Endothelial cell of umbilical vein (primary cell): ENCODE data around the gene RIPOR3. TPM values are rescaled to one million over a fixed set of nuclear protein-coding genes. Genes with fewer than 3 reads are reported as not detected.

Experiments used
- BruUV-seq: library from RNA; stranded (reverse); fragments of 400-500 nt; replicated peaks from 2 replicates; lab custom pipeline; 2021; lab: Mats Ljungman, UMichigan
- CTCF ChIA-PET: fragments of 300-600, 350-600 bp; sonication (Branson Sonifier 250); formaldehyde crosslinking; loops from one replicate; lab custom pipeline; 2021; ENCODE audit warnings: antibody characterized with exemption, inconsistent platforms; lab: Charles Lee
- POLR2A ChIA-PET: fragments of 300-600, 350-600 bp; sonication (Branson Sonifier 250); formaldehyde crosslinking; loops from one replicate; lab custom pipeline; 2021; ENCODE audit warnings: antibody characterized with exemption, inconsistent platforms; lab: Charles Lee
- DNase-seq: peaks from one replicate; pipeline ENCODE4 v3.0.0-alpha.2; 2011; ENCODE audit warnings: low read depth, low spot score
- FAIRE-seq: peaks from 2 replicates; lab custom pipeline; 2011; peaks lifted over from hg19 to GRCh38; lab: Jason Lieb, UNC
- H2AFZ ChIP-seq: 2 replicates; pipeline ENCODE4 v1.6.0; 2012; ENCODE audit warnings: low read depth, low read length, control low read depth, inconsistent platforms
- H3K27ac ChIP-seq: 2 replicates; pipeline ENCODE4 v1.5.1; 2011; ENCODE audit warnings: low read depth, mild to moderate bottlenecking, control low read depth, low read length, moderate library complexity; ENCODE audit not compliant: insufficient read depth
- H3K27me3 ChIP-seq, 2 experiments: 2 replicates each; pipeline versions ENCODE4 v1.6.0 to v1.6.1; 2011; ENCODE audit warnings: low read length in 2 of 2, mixed read lengths in 1 of 2; ENCODE audit not compliant: control insufficient read depth in 2 of 2, insufficient read depth in 2 of 2
- H3K36me3 ChIP-seq, 2 experiments: 2 replicates in 1 of 2; 3 replicates in 1 of 2; pipeline ENCODE4 v1.5.1; 2011; ENCODE audit warnings: low read length in 2 of 2, mild to moderate bottlenecking in 1 of 2, moderate library complexity in 1 of 2; ENCODE audit not compliant: control insufficient read depth in 2 of 2, insufficient read depth in 2 of 2; ENCODE audit errors: extremely low read depth in 1 of 2
- H3K4me1 ChIP-seq: 3 replicates; pipeline ENCODE4 v1.5.1; 2011; ENCODE audit warnings: mild to moderate bottlenecking, low read length; ENCODE audit not compliant: control insufficient read depth, insufficient read depth; ENCODE audit errors: extremely low read depth
- H3K4me2 ChIP-seq: 2 replicates; pipeline ENCODE4 v1.6.1; 2011; ENCODE audit warnings: low read length, control low read depth, mixed read lengths; ENCODE audit not compliant: insufficient read depth
- H3K4me3 ChIP-seq, 3 experiments: fragments of 200-600 bp in 1 of 3; sonication (generic), shearing (Covaris generic) in 1 of 3; replicated peaks in 1 of 3; 2 replicates each; pipeline ENCODE4 v1.5.1; 2011 to 2016; ENCODE audit warnings: control low read depth in 3 of 3, low read length in 3 of 3, mild to moderate bottlenecking in 2 of 3, inconsistent platforms in 1 of 3, low read depth in 1 of 3, moderate library complexity in 1 of 3; ENCODE audit not compliant: insufficient read depth in 1 of 3
- H3K79me2 ChIP-seq: 2 replicates; pipeline ENCODE4 v1.6.0; 2012; ENCODE audit warnings: low read length, inconsistent platforms; ENCODE audit not compliant: control insufficient read depth, insufficient read depth
- H3K9ac ChIP-seq: replicated peaks from 2 replicates; pipeline ENCODE3; 2011; ENCODE audit warnings: low read length, control low read depth; ENCODE audit not compliant: insufficient read depth; ENCODE audit errors: extremely low read depth
- H3K9me1 ChIP-seq: replicated peaks from 3 replicates; pipeline ENCODE4 v1.6.0; 2011; ENCODE audit warnings: mild to moderate bottlenecking, low read length; ENCODE audit not compliant: control insufficient read depth, insufficient read depth; ENCODE audit errors: extremely low read depth
- H3K9me3 ChIP-seq: replicated peaks from 2 replicates; pipeline ENCODE4 v1.5.1; 2012; ENCODE audit warnings: low read length, inconsistent platforms; ENCODE audit not compliant: control insufficient read depth, insufficient read depth
- H4K20me1 ChIP-seq: replicated peaks from 2 replicates; pipeline ENCODE3; 2011; ENCODE audit warnings: mild to moderate bottlenecking, low read length; ENCODE audit not compliant: control insufficient read depth, insufficient read depth; ENCODE audit errors: extremely low read depth
- EZH2 ChIP-seq: IDR thresholded peaks from 2 replicates; pipeline ENCODE4 v1.6.1; 2012; ENCODE audit warnings: borderline replicate concordance, low read depth, mild to moderate bottlenecking, moderate library complexity, low read length, inconsistent platforms; ENCODE audit not compliant: severe bottlenecking
- FOS ChIP-seq: IDR thresholded peaks from 2 replicates; pipeline ENCODE4 v1.6.1; 2011; ENCODE audit warnings: mild to moderate bottlenecking, low read length, moderate library complexity, borderline replicate concordance; ENCODE audit not compliant: insufficient read depth
- GATA2 ChIP-seq: IDR thresholded peaks from 2 replicates; pipeline ENCODE4 v1.7.0; 2011; ENCODE audit warnings: low read depth, mild to moderate bottlenecking, moderate library complexity, mixed read lengths, low read length; ENCODE audit not compliant: insufficient read length, insufficient read depth
- JUN ChIP-seq: IDR thresholded peaks from 2 replicates; pipeline ENCODE4 v1.6.1; 2011; ENCODE audit warnings: borderline replicate concordance, low read depth; ENCODE audit not compliant: insufficient read length, insufficient read depth
- MAX ChIP-seq: IDR thresholded peaks from 2 replicates; pipeline ENCODE4 v1.6.1; 2011; ENCODE audit not compliant: insufficient read depth, insufficient read length
- MYC ChIP-seq: IDR thresholded peaks from one replicate; pipeline ENCODE4 v1.6.1; 2011; ENCODE audit warnings: mild to moderate bottlenecking, low read depth, low read length
- POLR2A ChIP-seq: IDR thresholded peaks from 2 replicates; pipeline ENCODE4 v1.6.1; 2012; ENCODE audit warnings: low read depth, mild to moderate bottlenecking, control low read depth, low read length
- POLR2AphosphoS5 ChIP-seq: IDR thresholded peaks from 2 replicates; pipeline ENCODE4 v1.6.1; 2012; ENCODE audit warnings: low read depth, mild to moderate bottlenecking, control low read depth, low read length, moderate library complexity; ENCODE audit not compliant: insufficient read depth
- dilution Hi-C: fragments of 300-500 bp; cut with MboI; formaldehyde crosslinking; loops from one replicate; pipeline ENCODE4 v1.15.0; 2019; ENCODE audit warnings: low sequenced_read_pairs; ENCODE audit not compliant: extremely low pct_ligation_motif_present
- intact Hi-C: fragments of 100-400 bp; cut with micrococcal nuclease; formaldehyde crosslinking; loops from one replicate; pipeline ENCODE4 v1.10.0; 2022
- polyA plus RNA-seq, 4 experiments: library from polyadenylated mRNA; depleted of rRNA in 3 of 4; stranded (reverse) in 3 of 4; unstranded in 1 of 4; fragments of >200 nt; gene quantifications; 2 replicates each; pipeline versions ENCODE4 v1.2.1 to v1.2.3, GENCODE V29; 2011 to 2012; ENCODE audit warnings: missing spikeins in 1 of 4
- total RNA-seq: library from RNA; stranded (reverse); gene quantifications from 2 replicates; pipeline ENCODE4 v1.2.3, GENCODE V29; 2021
- TF ChIP-seq, protein P1 (sequence below), 2 donors: IDR thresholded peaks; 1 replicate in 1 of 2; 2 replicates in 1 of 2; pipeline ENCODE4 v1.5.1; 2011; ENCODE audit warnings: low read length in 2 of 2, mild to moderate bottlenecking in 2 of 2, moderate library complexity in 2 of 2, control low read depth in 1 of 2, inconsistent platforms in 1 of 2, low read depth in 1 of 2; ENCODE audit not compliant: insufficient read depth in 1 of 2; ENCODE audit errors: extremely low read depth in 1 of 2

Gene RIPOR3
- total and polyA plus RNA-seq, 2 donors (not counting 3 experiments of a cell fraction or from before 2014, with no cell fraction given), result not detected

DNA sequence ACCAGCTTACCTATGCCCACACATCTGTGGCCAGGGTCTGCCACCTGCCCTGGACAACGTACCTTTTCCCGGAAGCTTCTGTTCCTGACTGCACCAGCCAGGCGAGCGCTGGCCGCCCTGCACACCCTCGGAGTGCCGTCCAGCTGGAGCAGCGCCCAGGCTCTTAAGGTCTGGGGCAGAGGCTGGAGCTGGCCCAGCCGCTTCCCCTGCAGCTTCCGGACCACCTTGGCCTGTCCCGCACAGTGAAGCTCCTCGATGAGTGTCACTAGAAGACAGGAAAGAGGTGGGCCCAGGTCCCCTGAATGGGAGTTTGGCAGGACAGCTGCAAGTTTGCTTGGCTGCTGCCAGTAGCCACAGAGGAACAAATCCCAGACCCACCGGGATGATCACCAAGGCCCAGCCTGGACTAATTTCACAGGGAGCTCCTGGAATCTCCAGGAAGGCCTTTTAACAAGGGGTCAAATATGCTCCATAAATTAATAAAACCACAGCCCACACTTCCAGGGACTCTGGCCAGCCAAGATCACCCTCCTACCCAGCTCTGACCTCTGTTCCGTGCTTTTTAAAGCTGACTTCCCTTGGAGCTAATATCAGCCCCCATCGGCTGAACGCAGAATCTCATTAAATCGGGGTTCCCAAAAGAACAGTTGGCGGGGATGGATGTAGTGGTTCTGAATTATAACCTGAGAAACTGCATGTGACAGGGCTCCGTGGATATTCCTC is 98.9 kb downstream of the RIPOR3 start:
- H3K79me2 ChIP-seq, result no peaks in the 10 kb centered on the region
- no peak overlapping the region for H3K4me3 ChIP-seq
- BruUV-seq, result no TSS peak
- peaks cover 0 to 8% of the 10 kb centered on the region in 2 experiments for H3K36me3 ChIP-seq
- H3K27me3 ChIP-seq, result peaks cover 0 to 2% of the 10 kb centered on the region in 2 experiments
- H3K9me1 ChIP-seq, result no peaks in the 10 kb centered on the region
- POLR2A ChIA-PET, result no interaction called here
- no peaks in the 10 kb centered on the region for H4K20me1 ChIP-seq
- no peaks in the 10 kb centered on the region for H3K9me3 ChIP-seq
- peaks cover 10% of the 10 kb centered on the region for H3K4me1 ChIP-seq
- H3K4me2 ChIP-seq, result no peak overlapping the region
- FAIRE-seq (peak; percentile 55), DNase-seq (peak; percentile 58)
- TF ChIP-seq POLR2A (peak; percentile 9), JUN (no peak), FOS (no peak), EZH2 (no peak), MAX (no peak), MYC (no peak), POLR2AphosphoS5 (peak; percentile 41), GATA2 (no peak)
- TF ChIP-seq, protein P1, sequence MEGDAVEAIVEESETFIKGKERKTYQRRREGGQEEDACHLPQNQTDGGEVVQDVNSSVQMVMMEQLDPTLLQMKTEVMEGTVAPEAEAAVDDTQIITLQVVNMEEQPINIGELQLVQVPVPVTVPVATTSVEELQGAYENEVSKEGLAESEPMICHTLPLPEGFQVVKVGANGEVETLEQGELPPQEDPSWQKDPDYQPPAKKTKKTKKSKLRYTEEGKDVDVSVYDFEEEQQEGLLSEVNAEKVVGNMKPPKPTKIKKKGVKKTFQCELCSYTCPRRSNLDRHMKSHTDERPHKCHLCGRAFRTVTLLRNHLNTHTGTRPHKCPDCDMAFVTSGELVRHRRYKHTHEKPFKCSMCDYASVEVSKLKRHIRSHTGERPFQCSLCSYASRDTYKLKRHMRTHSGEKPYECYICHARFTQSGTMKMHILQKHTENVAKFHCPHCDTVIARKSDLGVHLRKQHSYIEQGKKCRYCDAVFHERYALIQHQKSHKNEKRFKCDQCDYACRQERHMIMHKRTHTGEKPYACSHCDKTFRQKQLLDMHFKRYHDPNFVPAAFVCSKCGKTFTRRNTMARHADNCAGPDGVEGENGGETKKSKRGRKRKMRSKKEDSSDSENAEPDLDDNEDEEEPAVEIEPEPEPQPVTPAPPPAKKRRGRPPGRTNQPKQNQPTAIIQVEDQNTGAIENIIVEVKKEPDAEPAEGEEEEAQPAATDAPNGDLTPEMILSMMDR (IDR thresholded peaks at IDR 0.05; ENCODE audit: extremely low read depth in 1 of 2, insufficient read depth in 1 of 2, low read depth in 1 of 2, low read length in 2 of 2), result no peak
- H3K27ac ChIP-seq, result no peak overlapping the region
- dilution Hi-C loops, result no loop called here
- H2AFZ ChIP-seq, result no peak overlapping the region
- no peak overlapping the region for H3K9ac ChIP-seq
- CTCF ChIA-PET, result interaction anchor here (0.7 to 2.5 kb wide), 11 partner anchors 11 to 414 kb away, joined by 3 to 19 read pairs (median 4); no protein-coding TSS in a partner anchor
- intact Hi-C loops, result loop anchor here (10.0 kb wide), 1 partner anchor 152 kb away; no protein-coding TSS in a partner anchor
